GM18861 (cell line): ENCODE measurements around the gene RELT.

Experiments used
- ATAC-seq: cut with Tn5 transposase; IDR thresholded peaks from one replicate; pipeline ENCODE4 v1.9.1; 2021; ENCODE audit not compliant: unreplicated experiment

Gene RELT

DNA sequence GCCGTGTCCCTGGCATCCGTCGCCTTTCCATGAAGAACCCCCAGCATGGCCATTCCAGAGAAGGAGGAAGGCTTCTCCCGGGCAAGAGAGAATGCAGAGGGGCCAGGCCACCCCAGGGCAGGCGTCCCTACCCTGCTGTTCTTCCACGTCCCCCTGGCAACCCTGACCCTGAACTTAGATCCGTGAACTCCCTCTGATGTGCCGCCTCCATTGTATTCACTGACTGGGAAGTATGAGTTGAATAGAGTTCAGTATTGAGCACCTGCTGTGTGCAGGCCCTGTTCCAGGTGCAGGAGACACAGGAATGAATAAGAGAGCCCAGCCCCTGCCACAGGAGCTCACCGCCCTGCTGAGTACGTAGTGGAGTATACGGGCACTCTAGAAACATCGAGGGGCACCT, 29.1 kb upstream of the RELT start:
- ATAC-seq = no peak

DNA sequence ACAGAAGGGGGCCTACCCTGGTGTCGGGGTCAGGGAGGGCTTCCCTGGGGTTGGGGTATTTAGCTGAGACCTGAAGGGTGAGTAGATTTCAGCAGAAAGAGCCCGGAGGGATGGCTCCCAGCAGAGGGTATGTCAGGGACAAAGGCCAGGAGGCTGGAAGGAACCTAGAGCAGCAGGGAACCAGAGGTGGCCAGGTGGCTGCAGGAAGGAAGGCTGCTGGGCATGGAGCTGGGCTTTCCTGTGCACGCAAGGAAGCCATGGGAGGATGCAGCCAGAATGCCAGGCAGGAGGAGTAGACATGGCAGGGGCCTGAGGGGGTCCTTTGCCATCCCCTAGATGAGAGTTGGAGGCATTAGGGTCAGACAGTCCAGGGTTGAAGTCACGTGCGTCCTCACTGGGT, 27.4 kb upstream of the RELT start:
- ATAC-seq = no peak

DNA sequence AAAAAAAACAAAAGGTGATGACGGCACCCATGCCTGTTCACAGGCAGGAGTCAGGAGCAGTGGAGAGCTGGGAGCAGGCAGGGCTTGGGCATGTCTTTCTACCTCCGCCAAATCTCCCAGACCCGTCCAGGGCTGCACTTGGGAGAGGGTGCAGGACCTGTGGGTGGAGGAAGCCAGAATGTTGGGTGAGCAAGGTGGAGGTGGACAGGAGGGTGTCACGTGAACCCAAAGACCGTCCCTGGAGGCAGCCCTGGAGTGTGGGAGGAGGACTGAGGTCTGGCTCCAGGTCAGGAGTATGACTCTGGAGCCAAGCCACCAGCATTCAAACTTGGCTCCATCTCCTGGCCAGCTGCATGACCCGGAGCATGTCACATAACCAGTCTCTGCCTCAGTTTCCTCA, 26.6 kb upstream of the RELT start:
- no peak for ATAC-seq

DNA sequence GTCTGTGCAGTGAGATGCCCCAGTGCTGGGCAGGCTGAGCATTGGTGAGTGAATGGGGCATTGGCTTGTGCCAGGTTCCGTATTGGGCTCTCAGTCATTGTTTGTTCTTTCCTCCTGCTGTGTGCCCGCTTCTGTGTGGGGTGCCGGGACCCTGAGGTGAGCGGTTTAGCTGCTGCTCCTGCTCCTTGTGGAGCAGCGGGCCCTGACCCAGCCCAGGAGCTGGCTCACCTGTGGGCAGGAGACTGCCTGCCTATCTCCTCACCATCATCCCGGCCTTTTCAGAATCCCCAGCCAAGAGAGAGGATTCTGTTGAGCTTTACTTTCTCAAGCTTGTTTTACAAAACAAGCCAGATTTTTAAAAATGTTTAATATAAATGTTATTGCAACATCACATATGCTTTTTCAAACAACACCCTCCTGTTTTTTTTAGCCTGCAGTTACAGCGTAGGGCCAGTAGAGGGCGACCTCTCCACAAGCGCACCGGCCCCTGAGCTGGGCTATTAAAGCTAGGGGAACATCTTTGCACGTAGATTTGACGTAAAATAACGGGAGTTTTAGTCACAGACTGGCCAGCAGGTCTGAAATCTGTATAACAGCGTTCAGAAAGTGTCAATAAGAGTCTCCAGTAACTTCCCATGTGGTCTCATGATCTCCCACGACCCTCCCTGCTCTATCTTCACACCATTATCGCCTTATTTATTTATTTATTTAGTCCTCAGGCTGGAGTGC, 25.1 kb upstream of the RELT start:
- ATAC-seq = no peak

DNA sequence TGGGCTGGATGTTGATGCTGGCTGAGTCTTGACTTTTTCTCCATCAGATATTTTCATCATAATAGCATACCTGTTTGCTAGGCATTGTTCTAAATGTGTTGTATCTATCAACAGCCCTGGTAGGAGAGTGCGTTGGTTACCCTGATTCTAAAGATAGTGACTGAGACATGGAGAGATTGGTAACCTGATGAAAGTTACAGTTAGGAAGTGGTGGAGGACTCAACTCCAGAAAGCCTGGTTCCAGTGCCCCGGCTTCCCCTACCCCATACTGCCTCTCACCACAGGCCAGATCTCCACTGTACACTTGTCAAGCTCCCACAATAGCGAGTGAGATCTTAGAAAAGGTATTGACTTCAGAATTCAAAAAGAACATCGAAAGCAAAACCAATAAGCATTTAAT, 22.8 kb upstream of the RELT start:
- ATAC-seq = no peak

DNA sequence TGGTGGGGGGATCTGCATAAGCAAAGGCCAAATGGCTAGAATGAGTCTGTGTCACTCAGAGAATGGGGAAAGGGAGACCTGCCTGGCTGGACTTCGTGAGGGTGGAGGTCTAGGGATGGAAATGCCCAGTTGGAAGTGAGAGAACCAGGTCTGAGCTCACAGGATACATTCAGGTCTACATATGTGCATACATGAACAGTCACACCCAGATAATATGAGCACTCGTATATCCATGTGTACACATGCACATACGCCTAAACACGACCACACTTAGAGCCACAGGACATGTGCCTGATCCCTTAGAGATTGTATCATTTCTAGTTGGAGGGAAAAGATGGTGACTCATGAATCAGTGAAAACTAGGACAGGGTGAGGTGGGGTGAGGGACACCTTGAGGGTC, 21.1 kb upstream of the RELT start:
- ATAC-seq = no peak

DNA sequence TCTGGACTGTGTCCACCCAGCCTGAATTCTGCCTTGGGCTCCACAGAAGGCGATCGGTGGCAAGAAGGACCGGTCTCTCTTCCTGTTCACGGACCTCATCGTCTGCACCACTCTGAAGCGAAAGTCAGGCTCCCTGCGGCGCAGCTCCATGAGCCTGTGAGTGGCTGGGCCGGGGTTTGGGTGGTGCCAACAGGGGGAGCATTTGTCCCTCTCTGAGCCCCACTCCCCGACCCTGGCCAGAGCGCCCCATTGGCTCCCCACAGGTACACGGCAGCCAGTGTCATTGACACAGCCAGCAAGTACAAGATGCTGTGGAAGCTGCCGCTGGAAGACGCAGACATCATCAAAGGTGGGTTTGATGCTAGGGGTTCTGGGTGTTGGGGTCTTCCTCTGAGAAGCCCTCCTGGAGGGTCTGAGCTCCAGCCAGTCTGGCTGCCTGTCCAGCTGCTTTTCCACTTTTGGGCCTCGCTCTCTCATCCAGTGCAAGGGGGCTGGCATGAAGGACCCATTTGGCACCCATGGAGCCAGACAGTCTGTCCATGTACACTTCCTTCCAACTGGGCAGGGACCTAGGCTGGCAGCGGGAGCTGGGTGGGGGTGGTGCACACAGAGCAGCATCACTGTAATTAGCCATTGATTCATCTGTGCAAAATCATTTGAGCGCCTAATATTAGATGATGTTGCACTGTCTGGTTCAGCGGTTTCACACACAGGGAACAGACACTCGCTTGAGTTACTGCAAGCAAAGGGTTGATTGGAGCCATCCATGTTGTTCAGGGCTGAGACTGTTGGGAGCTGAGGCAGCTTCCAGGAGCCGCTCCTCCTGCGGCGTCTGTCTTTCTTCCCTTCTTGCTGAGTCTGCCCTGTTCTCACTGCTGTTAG, 19.0 kb upstream of the RELT start:
- no peak for ATAC-seq

DNA sequence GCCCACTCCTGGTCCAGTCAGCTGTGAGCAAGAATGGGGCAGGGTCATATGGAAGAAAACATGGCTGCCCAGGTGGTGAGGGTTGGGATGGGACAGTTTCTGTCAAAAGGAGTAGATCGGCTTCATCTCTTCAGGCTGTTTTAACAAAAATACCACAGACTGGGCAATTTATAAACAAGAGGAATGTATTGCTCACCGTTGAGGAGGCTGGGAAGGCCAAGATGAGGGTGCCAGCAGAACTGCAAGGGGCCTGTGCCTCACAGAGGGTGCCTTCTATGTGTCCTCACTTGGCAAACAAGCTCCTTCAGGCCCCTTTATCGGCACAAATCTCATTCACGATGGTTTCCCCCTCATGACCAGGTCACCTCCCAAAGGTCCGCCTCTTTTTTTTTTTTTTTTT, 18.1 kb upstream of the RELT start:
- no peak for ATAC-seq

DNA sequence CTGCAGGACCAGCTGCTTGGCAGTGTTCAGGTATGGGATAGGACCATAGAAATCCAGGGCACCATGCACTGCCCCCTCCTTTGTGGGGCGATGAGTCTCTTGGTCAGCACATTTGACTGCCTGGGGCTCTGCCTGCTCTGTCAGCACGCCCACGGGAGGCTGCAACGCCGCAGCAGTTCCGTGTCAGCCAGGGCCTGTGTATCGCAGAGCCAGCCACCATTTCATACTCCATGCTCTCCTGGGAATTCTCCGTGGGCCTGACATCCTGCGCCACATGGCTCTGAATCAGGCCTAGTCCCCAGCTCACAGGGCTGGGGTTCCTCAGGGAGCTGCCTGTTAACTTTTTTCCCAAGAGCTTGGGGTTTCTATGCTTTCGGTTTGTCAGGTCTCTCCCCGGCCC, 16.9 kb upstream of the RELT start:
- no peak for ATAC-seq

DNA sequence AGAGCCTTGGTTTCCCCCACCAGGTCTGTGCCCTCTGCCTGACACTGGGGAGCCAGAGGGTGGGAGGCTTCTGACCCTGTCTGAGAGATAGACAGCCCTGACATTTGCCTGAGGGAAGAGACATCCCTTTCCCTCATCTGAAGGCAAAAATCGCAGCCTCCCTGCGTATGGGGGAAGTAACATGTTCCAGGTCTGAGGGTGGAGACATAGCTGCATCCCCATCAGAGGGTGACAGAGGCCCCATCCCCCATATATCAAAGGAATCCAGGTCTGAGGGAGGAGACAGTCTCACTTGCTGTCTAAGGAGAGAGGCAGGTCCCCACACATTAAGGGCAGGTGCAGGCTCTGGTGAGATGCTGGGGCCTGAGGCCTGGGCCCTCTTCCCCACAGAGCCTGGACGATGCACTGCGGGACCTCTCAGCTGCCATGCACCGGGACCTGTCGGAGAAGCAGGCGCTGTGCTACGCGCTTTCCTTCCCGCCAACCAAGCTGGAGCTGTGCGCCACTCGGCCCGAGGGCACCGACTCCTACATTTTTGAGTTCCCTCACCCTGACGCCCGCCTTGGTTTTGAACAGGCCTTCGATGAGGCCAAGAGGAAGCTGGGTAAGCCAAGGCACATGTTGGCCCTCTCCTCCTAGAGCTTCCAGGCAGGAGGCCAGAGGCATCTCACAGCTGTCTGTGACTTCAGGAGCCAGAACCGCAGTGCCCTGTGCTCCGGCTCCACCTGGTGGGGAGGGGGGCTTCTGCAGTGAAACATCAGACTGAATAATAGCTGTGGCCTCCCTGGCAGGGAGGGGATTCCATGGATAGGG, 16.1 kb upstream of the RELT start:
- no peak for ATAC-seq

DNA sequence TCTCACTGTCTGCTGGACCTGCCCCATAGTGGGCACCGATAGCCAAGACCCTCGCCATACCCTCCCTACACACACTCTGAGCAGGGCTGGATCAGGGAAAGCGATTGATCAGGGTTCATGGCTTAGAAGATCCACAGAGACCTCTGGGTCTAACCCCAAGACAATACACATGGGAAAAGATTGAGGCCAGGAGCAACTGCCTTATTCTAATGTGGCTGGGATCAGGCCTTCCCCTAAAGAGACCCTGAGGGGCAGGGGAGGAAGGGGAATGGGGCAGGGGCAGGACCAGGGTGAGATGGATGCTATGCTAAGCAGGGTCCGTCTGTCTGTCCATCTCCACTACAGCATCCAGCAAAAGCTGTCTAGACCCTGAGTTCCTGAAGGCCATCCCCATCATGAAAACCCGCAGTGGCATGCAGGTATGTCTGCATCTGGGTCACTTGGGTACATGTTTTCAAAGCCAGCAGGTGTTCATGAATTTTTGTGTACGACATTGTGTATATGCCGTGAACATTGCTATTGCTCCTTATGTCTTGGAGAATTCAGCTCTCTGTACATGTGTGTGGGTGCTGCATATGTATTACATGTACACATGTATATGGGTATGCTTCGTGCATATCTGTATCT, 15.3 kb upstream of the RELT start:
- no peak for ATAC-seq

DNA sequence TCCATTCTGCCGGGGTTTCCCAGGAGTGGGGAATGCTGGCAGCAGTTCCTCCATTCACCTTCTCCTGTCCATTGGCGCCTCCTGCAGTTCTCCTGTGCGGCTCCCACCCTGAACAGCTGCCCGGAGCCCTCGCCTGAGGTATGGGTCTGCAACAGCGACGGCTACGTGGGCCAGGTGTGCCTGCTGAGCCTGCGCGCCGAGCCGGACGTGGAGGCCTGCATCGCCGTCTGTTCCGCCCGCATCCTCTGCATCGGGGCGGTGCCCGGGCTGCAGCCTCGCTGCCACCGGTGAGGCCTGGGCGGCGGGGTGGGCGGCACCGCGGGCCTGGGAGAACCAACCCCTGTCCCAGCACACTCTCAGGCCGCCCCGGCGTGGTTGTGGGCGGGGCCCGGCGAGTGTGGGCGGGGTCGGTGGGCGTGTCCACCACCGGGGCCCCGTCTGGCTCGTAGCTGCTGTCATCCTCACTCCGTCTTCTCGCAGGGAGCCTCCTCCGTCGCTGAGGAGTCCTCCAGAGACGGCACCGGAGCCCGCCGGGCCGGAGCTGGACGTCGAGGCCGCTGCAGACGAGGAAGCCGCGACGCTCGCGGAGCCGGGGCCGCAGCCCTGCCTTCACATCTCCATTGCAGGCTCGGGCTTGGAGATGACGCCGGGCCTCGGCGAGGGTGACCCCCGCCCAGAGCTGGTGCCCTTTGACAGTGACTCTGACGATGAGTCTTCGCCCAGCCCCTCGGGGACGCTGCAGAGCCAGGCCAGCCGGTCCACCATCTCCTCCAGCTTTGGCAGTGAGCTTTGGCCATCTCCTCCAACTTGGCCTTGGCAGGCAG, 14.0 kb upstream of the RELT start:
- no peak for ATAC-seq

DNA sequence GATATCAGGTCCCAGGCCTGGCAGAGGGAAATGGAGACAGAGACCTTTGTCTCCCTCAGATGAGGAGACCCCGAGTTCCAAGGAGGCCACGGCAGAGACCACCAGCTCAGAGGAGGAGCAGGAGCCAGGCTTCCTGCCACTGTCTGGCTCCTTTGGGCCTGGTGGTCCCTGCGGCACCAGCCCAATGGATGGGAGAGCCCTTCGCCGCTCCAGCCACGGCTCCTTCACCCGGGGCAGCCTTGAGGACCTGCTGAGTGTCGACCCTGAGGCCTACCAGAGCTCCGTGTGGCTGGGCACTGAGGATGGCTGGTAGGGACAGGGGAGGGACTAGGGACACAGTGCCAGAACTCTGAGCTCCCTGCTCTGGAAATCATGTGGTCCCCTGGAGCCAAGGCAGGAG, 13.1 kb upstream of the RELT start:
- ATAC-seq = no peak

DNA sequence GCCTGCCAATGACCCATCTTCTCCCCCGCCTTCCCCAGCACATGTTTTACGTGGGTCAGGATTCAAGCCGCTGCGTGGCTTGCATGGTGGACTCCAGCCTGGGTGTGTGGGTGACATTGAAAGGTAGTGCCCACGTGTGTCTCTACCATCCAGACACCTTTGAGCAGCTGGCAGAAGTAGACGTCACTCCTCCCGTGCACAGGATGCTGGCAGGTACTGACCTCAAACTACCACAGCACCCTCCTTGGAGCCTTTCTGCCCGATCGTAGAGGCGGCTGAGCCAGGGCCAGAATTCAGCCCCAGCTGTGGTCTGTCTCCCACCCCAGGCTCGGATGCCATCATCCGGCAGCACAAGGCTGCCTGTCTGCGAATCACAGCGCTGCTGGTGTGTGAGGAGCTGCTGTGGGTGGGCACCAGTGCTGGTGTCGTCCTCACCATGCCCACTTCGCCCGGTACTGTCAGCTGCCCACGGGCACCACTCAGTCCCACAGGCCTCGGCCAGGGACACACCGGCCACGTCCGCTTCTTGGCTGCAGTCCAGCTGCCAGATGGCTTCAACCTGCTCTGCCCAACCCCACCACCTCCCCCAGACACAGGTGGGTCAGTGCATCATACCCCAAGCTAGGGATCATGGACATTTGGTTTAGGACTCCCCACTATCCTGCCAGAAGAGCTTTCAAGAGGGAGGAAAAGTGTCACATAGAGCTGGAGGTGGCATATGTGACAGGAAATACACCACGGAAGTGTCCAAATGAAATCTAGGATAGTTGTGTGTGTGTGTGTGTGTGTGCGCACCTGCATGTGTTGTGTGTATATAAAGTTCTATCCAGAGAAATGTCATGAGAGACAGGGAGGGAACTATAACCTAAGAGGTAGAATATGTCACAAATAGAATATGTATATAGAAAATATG, 10.6 kb upstream of the RELT start:
- no peak for ATAC-seq

DNA sequence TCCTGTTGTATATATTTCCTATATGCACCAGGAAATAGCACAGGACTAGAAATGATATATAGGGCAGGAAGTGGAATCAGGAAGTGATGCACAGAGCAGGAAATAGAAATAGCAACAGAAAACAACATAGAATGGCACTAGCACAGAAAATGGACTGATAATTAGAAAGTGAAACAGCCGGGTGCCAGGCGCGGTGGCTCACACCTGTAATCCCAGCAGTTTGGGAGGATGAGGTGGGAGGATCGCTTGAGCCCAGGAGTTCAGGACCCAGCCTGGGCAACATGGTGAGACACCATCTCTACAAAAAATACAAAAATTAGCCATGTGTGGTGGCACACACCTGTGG, 10.0 kb upstream of the RELT start:
- no peak for ATAC-seq

DNA sequence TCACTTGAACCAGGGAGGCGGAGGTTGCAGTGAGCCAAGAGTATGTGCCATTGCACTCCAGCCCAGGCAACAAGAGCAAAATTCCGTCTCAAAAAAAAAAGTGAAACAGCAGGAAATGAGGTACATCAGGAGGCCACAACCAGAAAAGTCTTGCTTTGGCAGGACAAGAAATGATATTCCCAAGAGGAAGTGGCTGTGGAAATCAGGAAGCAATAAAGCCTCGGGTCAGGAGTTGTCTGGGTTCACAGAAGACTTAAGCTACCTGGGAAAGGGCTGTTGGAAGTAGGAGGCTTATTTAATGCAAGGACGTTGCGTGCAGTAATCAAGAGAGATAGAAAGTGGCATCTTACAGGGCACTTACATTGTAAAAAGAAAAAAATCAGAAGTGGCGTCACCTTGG, 9.2 kb upstream of the RELT start:
- ATAC-seq = no peak

DNA sequence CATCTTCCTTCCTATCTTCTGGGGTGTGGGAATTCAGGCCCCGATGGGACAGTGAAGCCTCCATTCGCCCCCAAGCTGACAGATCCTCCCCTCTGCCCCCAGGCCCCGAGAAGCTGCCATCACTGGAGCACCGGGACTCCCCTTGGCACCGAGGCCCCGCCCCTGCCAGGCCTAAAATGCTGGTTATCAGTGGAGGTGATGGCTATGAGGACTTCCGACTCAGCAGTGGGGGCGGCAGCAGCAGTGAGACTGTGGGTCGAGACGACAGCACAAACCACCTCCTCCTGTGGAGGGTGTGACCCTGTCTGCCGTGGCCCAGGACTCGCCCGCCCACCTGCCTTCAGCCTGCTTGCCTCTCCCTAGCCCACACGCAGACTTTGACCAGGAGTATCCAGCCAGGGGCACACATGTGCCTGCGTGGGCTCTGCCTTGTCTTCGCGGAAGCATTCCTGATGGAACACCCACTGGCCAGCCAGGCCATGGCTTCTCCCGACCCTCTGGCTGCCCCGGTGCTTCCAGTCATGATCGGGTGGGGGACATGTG, 8.6 kb upstream of the RELT start:
- no peak for ATAC-seq

DNA sequence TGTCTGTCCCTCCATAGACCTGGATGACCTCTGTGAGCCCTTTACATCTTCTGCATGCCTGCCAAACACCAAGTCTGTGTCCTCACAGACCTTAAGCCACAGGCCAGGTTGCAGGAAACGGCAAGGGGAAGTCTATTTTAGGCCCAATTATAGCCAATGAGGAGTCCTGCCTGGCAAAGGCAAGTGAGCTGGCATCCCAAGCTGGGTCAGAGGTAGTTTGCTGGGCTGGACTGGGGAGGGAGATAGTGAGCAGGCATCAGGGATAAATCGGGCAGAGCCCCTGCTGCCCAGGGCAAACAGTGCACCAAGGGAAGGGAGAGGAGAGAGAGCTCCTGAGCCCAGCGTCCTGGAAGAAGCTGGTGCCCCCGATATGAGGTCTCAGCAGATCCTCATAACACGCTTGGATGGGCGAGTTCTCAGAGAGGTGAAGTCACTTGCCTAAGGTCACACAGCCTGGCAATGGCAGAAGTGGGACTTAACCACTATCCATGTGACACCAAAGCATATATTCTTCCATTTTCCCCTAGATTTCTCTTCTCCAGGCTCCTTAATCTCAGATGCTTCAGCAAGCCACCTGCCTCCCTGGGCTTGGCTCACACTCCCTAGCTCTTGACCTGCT, 3.7 kb upstream of the RELT start:
- ATAC-seq = no peak

DNA sequence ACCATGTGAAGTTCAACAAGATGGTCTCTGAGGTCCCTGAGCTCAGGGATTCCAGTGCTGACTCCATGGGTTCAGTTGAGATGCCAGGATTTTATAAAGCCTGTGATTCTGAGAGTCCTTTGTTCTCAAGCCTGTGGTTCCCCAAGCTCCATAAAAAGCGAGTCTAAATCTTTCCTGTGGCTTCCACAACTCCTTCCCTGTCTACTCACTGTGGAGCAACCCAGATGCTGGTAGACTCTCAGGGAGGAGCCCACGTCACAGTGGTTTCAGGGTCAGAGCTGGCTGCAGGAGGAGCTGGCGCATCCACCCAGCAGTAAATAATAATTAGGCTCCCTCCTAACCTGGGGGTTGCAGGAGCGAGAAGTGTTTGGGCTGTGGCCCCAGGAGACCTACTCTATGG, 2.0 kb upstream of the RELT start:
- no peak for ATAC-seq
